Neural progenitor cell (in vitro differentiated cells): ENCODE measurements around the gene UBXN2A. TPM values are rescaled to one million over a fixed set of nuclear protein-coding genes. Genes with fewer than 3 reads are reported as not detected.

Experiments
- DNase-seq: peaks from one replicate; pipeline ENCODE4 v3.0.0-alpha.2; 2016; ENCODE audit warnings: low spot score
- H2AFZ ChIP-seq: fragments of 200-600 bp; sonication (generic); replicated peaks from 2 replicates; pipeline ENCODE4 v1.6.1; 2016; ENCODE audit warnings: antibody characterized with exemption
- H3F3A ChIP-seq: fragments of 200-600 bp; sonication (generic); 2 replicates; pipeline ENCODE4 v1.6.1; 2016; ENCODE audit warnings: antibody characterized with exemption, low read depth
- H3K27ac ChIP-seq: fragments of 200-600 bp; sonication (generic); 2 replicates; pipeline ENCODE4 v1.5.1; 2016; ENCODE audit warnings: mild to moderate bottlenecking
- H3K27me3 ChIP-seq: fragments of 200-600 bp; sonication (generic); 2 replicates; pipeline ENCODE4 v1.6.1; 2016; ENCODE audit warnings: mild to moderate bottlenecking, moderate library complexity
- H3K36me3 ChIP-seq: fragments of 200-600 bp; sonication (generic); 2 replicates; pipeline ENCODE4 v1.5.1; 2016
- H3K4me1 ChIP-seq: fragments of 200-600 bp; sonication (generic); 2 replicates; pipeline ENCODE4 v1.6.1; 2016; ENCODE audit warnings: mixed run types
- H3K4me2 ChIP-seq: fragments of 200-600 bp; sonication (generic); 2 replicates; pipeline ENCODE4 v1.6.1; 2016
- H3K4me3 ChIP-seq: fragments of 200-600 bp; sonication (generic); 2 replicates; pipeline ENCODE4 v1.5.1; 2016
- H3K79me2 ChIP-seq: fragments of 200-600 bp; sonication (generic); 2 replicates; pipeline ENCODE4 v1.6.1; 2016; ENCODE audit warnings: low read depth
- H3K9ac ChIP-seq: fragments of 200-600 bp; sonication (generic); 2 replicates; pipeline ENCODE4 v1.6.1; 2016
- H3K9me3 ChIP-seq: fragments of 200-600 bp; sonication (generic); 2 replicates; pipeline ENCODE4 v1.5.1; 2016; ENCODE audit warnings: low read depth
- H4K20me1 ChIP-seq: fragments of 200-600 bp; sonication (generic); 2 replicates; pipeline ENCODE4 v1.6.1; 2016; ENCODE audit warnings: low read depth
- H3K27ac Mint-ChIP-seq: 3 replicates; pipeline ENCODE4 v1.8.0; 2021; ENCODE audit warnings: mixed read lengths
- H3K27me3 Mint-ChIP-seq: 2 replicates; pipeline ENCODE4 v1.8.0; 2022; ENCODE audit warnings: low read depth, mild to moderate bottlenecking, inconsistent platforms, moderate library complexity, mixed read lengths; ENCODE audit not compliant: insufficient read depth
- H3K36me3 Mint-ChIP-seq: 3 replicates; pipeline ENCODE4 v1.8.0; 2021; ENCODE audit warnings: mixed read lengths
- H3K4me1 Mint-ChIP-seq: 3 replicates; pipeline ENCODE4 v1.8.0; 2021; ENCODE audit warnings: mixed read lengths
- H3K4me3 Mint-ChIP-seq: 3 replicates; pipeline ENCODE4 v1.8.0; 2021; ENCODE audit warnings: mild to moderate bottlenecking, moderate library complexity, mixed read lengths
- H3K9me3 Mint-ChIP-seq: 3 replicates; pipeline ENCODE4 v1.8.0; 2020; ENCODE audit warnings: mixed read lengths
- CTCF ChIP-seq: fragments of 200-600 bp; sonication (generic); IDR thresholded peaks from 2 replicates; pipeline ENCODE4 v1.5.1; 2017; ENCODE audit warnings: antibody characterized with exemption, mild to moderate bottlenecking
- EZH2 ChIP-seq: fragments of 200-600 bp; sonication (generic); IDR thresholded peaks from 2 replicates; pipeline ENCODE4 v1.6.1; 2017; ENCODE audit warnings: antibody characterized with exemption, mild to moderate bottlenecking, moderate library complexity
- EZH2phosphoT487 ChIP-seq: fragments of 200-600 bp; sonication (generic); IDR thresholded peaks from 2 replicates; pipeline ENCODE4 v1.6.1; 2017; ENCODE audit warnings: antibody characterized with exemption
- total RNA-seq: library from RNA; depleted of rRNA; stranded (reverse); fragments of >200 nt; gene quantifications from 2 replicates; pipeline ENCODE4 v1.2.3, GENCODE V29; 2015; ENCODE audit warnings: low replicate concordance

Gene UBXN2A
- total RNA-seq, 1 donor from 2014 or later, result 24.1 TPM

GRCh38 chr2:24017711-24018110 is 77.4 kb downstream of the UBXN2A start:
- peaks cover 1% of the 10 kb centered on the region for H3K36me3 Mint-ChIP-seq
- H3K9me3 Mint-ChIP-seq, result no peaks in the 10 kb centered on the region
- H3K4me2 ChIP-seq, result no peak overlapping the region
- no peaks in the 10 kb centered on the region for H3K79me2 ChIP-seq
- TF ChIP-seq EZH2phosphoT487 (no peak), EZH2 (no peak), CTCF (no peak)
- H3K9me3 ChIP-seq, result no peaks in the 10 kb centered on the region
- no peak overlapping the region for H3K27ac ChIP-seq
- peaks cover 7% of the 10 kb centered on the region for H3K4me1 Mint-ChIP-seq
- no peak overlapping the region for H3K4me3 Mint-ChIP-seq
- no peaks in the 10 kb centered on the region for H3K27me3 ChIP-seq
- H2AFZ ChIP-seq, result no peak overlapping the region
- H3K27me3 Mint-ChIP-seq, result peaks cover 4% of the 10 kb centered on the region
- H4K20me1 ChIP-seq, result no peaks in the 10 kb centered on the region
- H3F3A ChIP-seq, result no peaks in the 10 kb centered on the region
- H3K27ac Mint-ChIP-seq, result no peak overlapping the region
- peak overlapping the region; percentile 13 for H3K9ac ChIP-seq
- no peak for DNase-seq
- H3K36me3 ChIP-seq, result no peaks in the 10 kb centered on the region
- H3K4me3 ChIP-seq, result no peak overlapping the region
- no peaks in the 10 kb centered on the region for H3K4me1 ChIP-seq

- H3K27me3 Mint-ChIP-seq, result peaks cover 4% of the 10 kb centered on the region
- H3K9ac ChIP-seq, result peak overlapping the region; percentile 13
- H3K79me2 ChIP-seq, result no peaks in the 10 kb centered on the region
- H3K9me3 Mint-ChIP-seq, result no peaks in the 10 kb centered on the region
- no peaks in the 10 kb centered on the region for H3K9me3 ChIP-seq
- H3K27ac Mint-ChIP-seq, result no peak overlapping the region
- no peaks in the 10 kb centered on the region for H3K4me1 ChIP-seq
- no peak overlapping the region for H3K4me2 ChIP-seq
- H3K4me3 ChIP-seq, result no peak overlapping the region
- H2AFZ ChIP-seq, result no peak overlapping the region
- H3F3A ChIP-seq, result no peaks in the 10 kb centered on the region
- H3K27me3 ChIP-seq, result no peaks in the 10 kb centered on the region
- H3K4me1 Mint-ChIP-seq, result peaks cover 7% of the 10 kb centered on the region
- DNase-seq, result no peak
- peaks cover 6% of the 10 kb centered on the region for H3K36me3 Mint-ChIP-seq
- no peaks in the 10 kb centered on the region for H4K20me1 ChIP-seq
- H3K36me3 ChIP-seq, result no peaks in the 10 kb centered on the region
- no peak overlapping the region for H3K4me3 Mint-ChIP-seq
- TF ChIP-seq CTCF (no peak), EZH2 (no peak), EZH2phosphoT487 (no peak)
- H3K27ac ChIP-seq, result no peak overlapping the region
Observed at GRCh38 chr2:24018241-24018640, 78.0 kb downstream of the UBXN2A start.

GRCh38 chr2:24019729-24020128 is 79.5 kb downstream of the UBXN2A start:
- Mint-ChIP-seq H3K4me3 (no peak overlapping the region), H3K9me3 (no peaks in the 10 kb centered on the region), H3K4me1 (peaks cover 7% of the 10 kb centered on the region), H3K27me3 (peaks cover 4% of the 10 kb centered on the region), H3K27ac (no peak overlapping the region), H3K36me3 (peaks cover 11% of the 10 kb centered on the region)
- Histone ChIP-seq H3K9ac (no peak overlapping the region), H3K4me1 (no peaks in the 10 kb centered on the region), H3K4me3 (no peak overlapping the region), H3K79me2 (no peaks in the 10 kb centered on the region), H3K4me2 (no peak overlapping the region), H3K27me3 (no peaks in the 10 kb centered on the region), H3K27ac (no peak overlapping the region), H3K36me3 (no peaks in the 10 kb centered on the region), H3K9me3 (no peaks in the 10 kb centered on the region), H4K20me1 (no peaks in the 10 kb centered on the region), H2AFZ (no peak overlapping the region), H3F3A (no peaks in the 10 kb centered on the region)
- TF ChIP-seq EZH2 (no peak), EZH2phosphoT487 (no peak), CTCF (no peak)
- DNase-seq, result no peak
